Measurements from ENCODE around the gene PANK1. TPM values are rescaled to one million over a fixed set of nuclear protein-coding genes. Genes with fewer than 3 reads are reported as not detected.

The PANK1 gene
- total and polyA plus RNA-seq, 2 experiments from 2014 or later: 21.6 to 55.5 TPM

- Histone ChIP-seq H3K4me1 (ENCODE audit: insufficient read depth) (peaks cover 21% of the 10 kb centered on the region), H4K20me1 (ENCODE audit: insufficient read depth, poor library complexity, severe bottlenecking) (no peaks in the 10 kb centered on the region), H3K27ac (no peak overlapping the region), H3K79me2 (peaks cover 82% of the 10 kb centered on the region), H3K36me3 (replicated peaks; ENCODE audit: insufficient read depth, low read depth) (no peaks in the 10 kb centered on the region), H3K4me3 (no peak overlapping the region), H3K9me3 (ENCODE audit: low read depth) (no peaks in the 10 kb centered on the region), H2AFZ (no peak overlapping the region), H3K9me2 (replicated peaks; ENCODE audit: insufficient read depth) (no peaks in the 10 kb centered on the region), H3K27me3 (no peaks in the 10 kb centered on the region), H3K4me2 (peak overlapping the region; percentile 35)
- DNase-seq (ENCODE audit: low spot score): peak; percentile 21
- 47% methylated on average over 1 of the region's 1 CpG for WGBS (ENCODE audit: low lambda C conversion rate, missing lambda C conversion rate)
- TF ChIP-seq EZH2 (IDR thresholded peaks at IDR 0.05; ENCODE audit: borderline replicate concordance) (no peak), EZH2phosphoT487 (IDR thresholded peaks at IDR 0.05; ENCODE audit: low read depth, severe bottlenecking, unreplicated experiment) (no peak), CTCF (IDR thresholded peaks at IDR 0.05; ENCODE audit: poor library complexity) (no peak)
Measured at GRCh38 chr10:89640241-89640640, 4.8 kb downstream of the PANK1 start.

- no peaks in the 10 kb centered on the region for H3K9me3 ChIP-seq (ENCODE audit: low read depth)
- H4K20me1 ChIP-seq (ENCODE audit: insufficient read depth, poor library complexity, severe bottlenecking): no peaks in the 10 kb centered on the region
- 89% methylated on average over 2 of the region's 2 CpGs for WGBS (ENCODE audit: low lambda C conversion rate, missing lambda C conversion rate)
- no peaks in the 10 kb centered on the region for H3K36me3 ChIP-seq (replicated peaks; ENCODE audit: insufficient read depth, low read depth)
- H2AFZ ChIP-seq: no peak overlapping the region
- H3K79me2 ChIP-seq: peaks cover 91% of the 10 kb centered on the region
- H3K27me3 ChIP-seq: no peaks in the 10 kb centered on the region
- no peak overlapping the region for H3K27ac ChIP-seq
- peaks cover 21% of the 10 kb centered on the region for H3K4me1 ChIP-seq (ENCODE audit: insufficient read depth)
- H3K4me2 ChIP-seq: no peak overlapping the region
- no peaks in the 10 kb centered on the region for H3K9me2 ChIP-seq (replicated peaks; ENCODE audit: insufficient read depth)
- TF ChIP-seq CTCF (IDR thresholded peaks at IDR 0.05; ENCODE audit: poor library complexity) (no peak), EZH2phosphoT487 (IDR thresholded peaks at IDR 0.05; ENCODE audit: low read depth, severe bottlenecking, unreplicated experiment) (no peak), EZH2 (IDR thresholded peaks at IDR 0.05; ENCODE audit: borderline replicate concordance) (no peak)
- no peak for DNase-seq (ENCODE audit: low spot score)
- H3K4me3 ChIP-seq: no peak overlapping the region
Measured at GRCh38 chr10:89639326-89639725, 5.7 kb downstream of the PANK1 start.

- Histone ChIP-seq H3K9me2 (replicated peaks; ENCODE audit: insufficient read depth) (no peaks in the 10 kb centered on the region), H3K79me2 (peaks cover 91% of the 10 kb centered on the region), H3K4me3 (no peak overlapping the region), H4K20me1 (ENCODE audit: insufficient read depth, poor library complexity, severe bottlenecking) (no peaks in the 10 kb centered on the region), H2AFZ (no peak overlapping the region), H3K9me3 (ENCODE audit: low read depth) (no peaks in the 10 kb centered on the region), H3K36me3 (replicated peaks; ENCODE audit: insufficient read depth, low read depth) (no peaks in the 10 kb centered on the region), H3K4me2 (no peak overlapping the region), H3K27me3 (no peaks in the 10 kb centered on the region), H3K27ac (no peak overlapping the region), H3K4me1 (ENCODE audit: insufficient read depth) (peaks cover 31% of the 10 kb centered on the region)
- 88% methylated on average over 7 of the region's 7 CpGs for WGBS (ENCODE audit: low lambda C conversion rate, missing lambda C conversion rate)
- TF ChIP-seq EZH2phosphoT487 (IDR thresholded peaks at IDR 0.05; ENCODE audit: low read depth, severe bottlenecking, unreplicated experiment) (no peak), EZH2 (IDR thresholded peaks at IDR 0.05; ENCODE audit: borderline replicate concordance) (no peak), CTCF (IDR thresholded peaks at IDR 0.05; ENCODE audit: poor library complexity) (no peak)
- no peak for DNase-seq (ENCODE audit: low spot score)
Measured at GRCh38 chr10:89637113-89637512, 7.9 kb downstream of the PANK1 start.

- Histone ChIP-seq H3K9me2 (replicated peaks; ENCODE audit: insufficient read depth) (no peaks in the 10 kb centered on the region), H3K79me2 (peaks cover 90% of the 10 kb centered on the region), H4K20me1 (ENCODE audit: insufficient read depth, poor library complexity, severe bottlenecking) (no peaks in the 10 kb centered on the region), H3K4me1 (ENCODE audit: insufficient read depth) (peaks cover 26% of the 10 kb centered on the region), H2AFZ (no peak overlapping the region), H3K4me2 (no peak overlapping the region), H3K27ac (no peak overlapping the region), H3K27me3 (no peaks in the 10 kb centered on the region), H3K36me3 (replicated peaks; ENCODE audit: insufficient read depth, low read depth) (no peaks in the 10 kb centered on the region), H3K9me3 (ENCODE audit: low read depth) (no peaks in the 10 kb centered on the region), H3K4me3 (no peak overlapping the region)
- WGBS (ENCODE audit: low lambda C conversion rate, missing lambda C conversion rate): 96% methylated on average over 2 of the region's 2 CpGs
- no peak for DNase-seq (ENCODE audit: low spot score)
- TF ChIP-seq EZH2 (IDR thresholded peaks at IDR 0.05; ENCODE audit: borderline replicate concordance): no peak
- TF ChIP-seq CTCF (IDR thresholded peaks at IDR 0.05; ENCODE audit: poor library complexity): no peak
- no peak for TF ChIP-seq EZH2phosphoT487 (IDR thresholded peaks at IDR 0.05; ENCODE audit: low read depth, severe bottlenecking, unreplicated experiment)
Measured at GRCh38 chr10:89634637-89635036, 10.4 kb downstream of the PANK1 start.
